B cell (primary cell): ENCODE results near the gene SNAP29.

ENCODE experiments used
- EZH2 ChIP-seq: IDR thresholded peaks from 2 replicates; pipeline ENCODE4 v1.6.1; 2012; ENCODE audit warnings: borderline replicate concordance, low read depth, mild to moderate bottlenecking, moderate library complexity, low read length; ENCODE audit not compliant: insufficient read depth, poor library complexity, severe bottlenecking
- TF ChIP-seq, protein P1 (sequence below): fragments of 200-600 bp; IDR thresholded peaks from one replicate; pipeline ENCODE4 v1.8.0; 2022; ENCODE audit warnings: antibody characterized with exemption, mild to moderate bottlenecking

DNA sequence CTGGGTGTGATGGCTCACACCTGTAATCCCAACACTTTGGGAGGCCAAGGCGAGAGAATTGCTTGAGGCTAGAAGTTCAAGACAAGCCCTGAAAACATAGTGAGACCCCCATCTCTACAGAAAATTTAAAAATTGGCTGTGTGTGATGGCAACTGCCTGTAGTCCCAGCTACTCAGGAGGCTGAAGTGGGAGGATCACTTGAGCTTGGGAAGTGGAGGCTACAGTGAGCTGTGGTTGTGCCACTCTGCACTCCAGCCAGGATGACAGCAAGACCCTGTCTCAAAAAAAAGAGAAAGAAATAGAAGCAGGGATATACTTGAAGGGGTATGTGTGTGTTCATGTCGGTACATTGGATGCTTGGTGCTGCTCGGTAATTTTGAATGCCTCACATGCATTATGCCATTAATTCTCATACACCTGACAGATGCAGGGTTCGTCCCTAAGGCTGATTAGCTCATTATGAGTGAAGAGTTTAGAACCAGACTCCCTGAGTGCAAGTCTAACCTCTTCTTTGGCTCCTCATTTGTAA is 72.4 kb downstream of the SNAP29 start:
- TF ChIP-seq, protein P1, sequence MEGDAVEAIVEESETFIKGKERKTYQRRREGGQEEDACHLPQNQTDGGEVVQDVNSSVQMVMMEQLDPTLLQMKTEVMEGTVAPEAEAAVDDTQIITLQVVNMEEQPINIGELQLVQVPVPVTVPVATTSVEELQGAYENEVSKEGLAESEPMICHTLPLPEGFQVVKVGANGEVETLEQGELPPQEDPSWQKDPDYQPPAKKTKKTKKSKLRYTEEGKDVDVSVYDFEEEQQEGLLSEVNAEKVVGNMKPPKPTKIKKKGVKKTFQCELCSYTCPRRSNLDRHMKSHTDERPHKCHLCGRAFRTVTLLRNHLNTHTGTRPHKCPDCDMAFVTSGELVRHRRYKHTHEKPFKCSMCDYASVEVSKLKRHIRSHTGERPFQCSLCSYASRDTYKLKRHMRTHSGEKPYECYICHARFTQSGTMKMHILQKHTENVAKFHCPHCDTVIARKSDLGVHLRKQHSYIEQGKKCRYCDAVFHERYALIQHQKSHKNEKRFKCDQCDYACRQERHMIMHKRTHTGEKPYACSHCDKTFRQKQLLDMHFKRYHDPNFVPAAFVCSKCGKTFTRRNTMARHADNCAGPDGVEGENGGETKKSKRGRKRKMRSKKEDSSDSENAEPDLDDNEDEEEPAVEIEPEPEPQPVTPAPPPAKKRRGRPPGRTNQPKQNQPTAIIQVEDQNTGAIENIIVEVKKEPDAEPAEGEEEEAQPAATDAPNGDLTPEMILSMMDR = no peak
- TF ChIP-seq EZH2 = no peak
